Central memory CD8-positive, alpha-beta T cell (primary cell): ENCODE results near the gene PCNX2.
"Not testable (repeated sequence)": the region's sequence is repeated elsewhere in the genome, so short reads cannot be mapped to it uniquely, and the experiment has no call there.

Experiments used
- ATAC-seq: fragments of 150-1000 bp; cut with Tn5 transposase; replicated peaks from 2 replicates; pipeline ENCODE4 v1.10.0; 2022; ENCODE audit warnings: mild to moderate bottlenecking, moderate FRiP score, moderate number of reproducible peaks; ENCODE audit not compliant: poor library complexity, severe bottlenecking; ENCODE audit errors: extremely low read depth
- DNase-seq, 2 donors: peaks; one replicate each; pipeline ENCODE4 v3.0.0; 2021; ENCODE audit warnings: low spot score in 2 of 2
- H3K27ac Mint-ChIP-seq: one replicate; pipeline ENCODE4 v1.8.0; 2022; ENCODE audit warnings: low read depth, mild to moderate bottlenecking, moderate library complexity, mixed read lengths
- H3K27me3 Mint-ChIP-seq: one replicate; pipeline ENCODE4 v1.8.0; 2022; ENCODE audit warnings: mixed read lengths
- H3K36me3 Mint-ChIP-seq: one replicate; pipeline ENCODE4 v1.8.0; 2022; ENCODE audit warnings: mild to moderate bottlenecking, moderate library complexity, mixed read lengths; ENCODE audit not compliant: insufficient read depth
- H3K4me1 Mint-ChIP-seq: one replicate; pipeline ENCODE4 v1.8.0; 2022; ENCODE audit warnings: mixed read lengths
- H3K4me3 Mint-ChIP-seq: one replicate; pipeline ENCODE4 v1.8.0; 2022; ENCODE audit warnings: mild to moderate bottlenecking, moderate library complexity, mixed read lengths
- H3K9me3 Mint-ChIP-seq: one replicate; pipeline ENCODE4 v1.8.0; 2022; ENCODE audit warnings: mixed read lengths

The PCNX2 gene

GRCh38 chr1:233157245-233157644 lies 138.3 kb downstream of the PCNX2 start:
- DNase-seq (no peak), ATAC-seq (no peak)
- Mint-ChIP-seq H3K9me3 (no peaks in the 10 kb centered on the region), H3K36me3 (peaks cover 16% of the 10 kb centered on the region), H3K4me1 (no peaks in the 10 kb centered on the region), H3K27ac (no peak overlapping the region), H3K4me3 (no peak overlapping the region), H3K27me3 (no peaks in the 10 kb centered on the region)

DNA sequence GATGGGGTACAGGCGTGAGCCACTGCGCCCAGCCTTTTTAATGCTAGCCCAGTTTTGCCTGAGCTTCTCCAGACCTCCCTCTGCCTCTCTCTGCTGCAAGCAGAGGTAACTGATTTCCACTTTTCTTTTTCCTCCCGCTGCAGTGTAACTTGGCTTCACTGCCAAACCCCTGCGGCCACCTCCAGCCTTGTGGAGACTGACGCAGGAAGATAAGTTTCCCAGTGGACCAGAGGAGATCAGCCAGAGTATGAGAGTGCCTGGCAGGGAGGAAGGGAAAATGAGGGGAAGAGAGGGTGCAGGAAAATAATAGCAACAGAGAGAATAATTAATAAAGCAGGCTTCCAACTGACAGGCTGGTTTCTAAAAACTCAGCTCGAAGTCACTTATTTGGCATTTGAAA lies 143.7 kb downstream of the PCNX2 start:
- H3K27ac Mint-ChIP-seq: no peak overlapping the region
- H3K36me3 Mint-ChIP-seq: peaks cover 5% of the 10 kb centered on the region

GRCh38 chr1:233144434-233144833 lies 151.1 kb downstream of the PCNX2 start:
- Mint-ChIP-seq H3K4me1 (peaks cover 7% of the 10 kb centered on the region), H3K36me3 (peaks cover 7% of the 10 kb centered on the region), H3K27ac (peak overlapping the region; percentile 49), H3K4me3 (no peak overlapping the region), H3K9me3 (no peaks in the 10 kb centered on the region), H3K27me3 (no peaks in the 10 kb centered on the region)
- ATAC-seq (no peak), DNase-seq (no peak)

More for the DNA sequence above, 143.7 kb downstream of the PCNX2 start:
- Mint-ChIP-seq H3K27me3 (no peaks in the 10 kb centered on the region), H3K9me3 (no peaks in the 10 kb centered on the region), H3K4me1 (no peaks in the 10 kb centered on the region), H3K4me3 (no peak overlapping the region)
- DNase-seq (no peak), ATAC-seq (no peak)

GRCh38 chr1:233143241-233143640 lies 152.3 kb downstream of the PCNX2 start:
- no peaks in the 10 kb centered on the region for H3K9me3 Mint-ChIP-seq
- peaks cover 9% of the 10 kb centered on the region for H3K36me3 Mint-ChIP-seq
- DNase-seq: no peak
- ATAC-seq: no peak
- H3K4me3 Mint-ChIP-seq: no peak overlapping the region
- H3K27me3 Mint-ChIP-seq: no peaks in the 10 kb centered on the region
- no peak overlapping the region for H3K27ac Mint-ChIP-seq
- H3K4me1 Mint-ChIP-seq: peaks cover 7% of the 10 kb centered on the region

- Mint-ChIP-seq H3K27me3 (no peaks in the 10 kb centered on the region), H3K9me3 (no peaks in the 10 kb centered on the region), H3K27ac (no peak overlapping the region), H3K4me3 (no peak overlapping the region), H3K4me1 (peaks cover 7% of the 10 kb centered on the region), H3K36me3 (peaks cover 9% of the 10 kb centered on the region)
- no peak for DNase-seq
- no peak for ATAC-seq
Measured at GRCh38 chr1:233140974-233141373, 154.6 kb downstream of the PCNX2 start.

DNA sequence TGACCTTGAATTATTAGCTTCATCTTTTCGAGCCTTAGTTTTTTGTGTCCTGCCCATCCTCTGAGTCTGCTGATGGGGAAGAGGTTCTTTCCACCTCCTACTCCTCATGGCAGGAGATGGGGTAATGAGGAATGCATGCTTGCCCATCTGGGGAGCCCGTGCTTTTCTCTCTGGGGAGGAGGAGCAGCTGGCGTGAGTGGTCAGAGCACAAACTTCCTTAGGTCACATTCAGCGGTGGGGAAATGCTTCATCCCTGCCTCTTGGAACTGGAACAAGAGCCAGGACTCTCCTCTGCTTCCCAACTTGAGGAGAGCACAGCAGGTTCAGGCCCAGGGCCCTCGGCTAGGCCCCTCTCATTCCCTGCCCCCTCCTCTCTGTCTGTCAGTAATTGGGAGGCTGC lies 155.0 kb downstream of the PCNX2 start:
- H3K27ac Mint-ChIP-seq: no peak overlapping the region
- no peak for ATAC-seq
- peaks cover 9% of the 10 kb centered on the region for H3K36me3 Mint-ChIP-seq
- peaks cover 7% of the 10 kb centered on the region for H3K4me1 Mint-ChIP-seq
- no peaks in the 10 kb centered on the region for H3K27me3 Mint-ChIP-seq
- H3K9me3 Mint-ChIP-seq: no peaks in the 10 kb centered on the region
- no peak overlapping the region for H3K4me3 Mint-ChIP-seq
- no peak for DNase-seq

GRCh38 chr1:233138788-233139585 lies 156.5 kb downstream of the PCNX2 start:
- DNase-seq: no peak
- H3K4me1 Mint-ChIP-seq: peaks cover 7% of the 10 kb centered on the region
- H3K4me3 Mint-ChIP-seq: no peak overlapping the region
- no peaks in the 10 kb centered on the region for H3K9me3 Mint-ChIP-seq
- H3K27me3 Mint-ChIP-seq: no peaks in the 10 kb centered on the region
- ATAC-seq: no peak
- peak overlapping the region; percentile 63 for H3K27ac Mint-ChIP-seq
- H3K36me3 Mint-ChIP-seq: peaks cover 15% of the 10 kb centered on the region

DNA sequence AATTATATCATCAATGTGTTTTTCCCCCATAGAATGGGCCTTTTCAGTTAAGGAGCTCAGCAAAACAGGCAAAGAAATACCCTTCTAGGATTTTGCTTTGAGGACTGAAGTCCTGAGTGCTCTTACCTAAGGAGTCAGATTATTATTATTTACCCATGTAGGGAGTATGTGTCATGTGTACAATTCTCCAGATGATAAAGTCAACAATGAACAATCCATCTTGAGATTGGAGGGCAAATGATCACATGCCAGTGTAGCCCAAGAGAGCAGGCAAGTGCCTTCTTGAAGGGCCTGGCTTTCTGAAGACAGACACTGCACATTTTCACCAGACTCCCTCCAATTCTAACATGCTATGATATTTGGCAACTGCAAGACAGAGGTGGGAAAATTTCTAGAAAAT lies 159.7 kb downstream of the PCNX2 start:
- peaks cover 30% of the 10 kb centered on the region for H3K36me3 Mint-ChIP-seq
- H3K4me1 Mint-ChIP-seq: no peaks in the 10 kb centered on the region
- DNase-seq: no peak
- H3K4me3 Mint-ChIP-seq: no peak overlapping the region
- no peak for ATAC-seq
- H3K27ac Mint-ChIP-seq: no peak overlapping the region
- no peaks in the 10 kb centered on the region for H3K9me3 Mint-ChIP-seq
- no peaks in the 10 kb centered on the region for H3K27me3 Mint-ChIP-seq

- no peaks in the 10 kb centered on the region for H3K4me1 Mint-ChIP-seq
- no peak overlapping the region for H3K27ac Mint-ChIP-seq
- H3K27me3 Mint-ChIP-seq: no peaks in the 10 kb centered on the region
- no peaks in the 10 kb centered on the region for H3K9me3 Mint-ChIP-seq
- no peak overlapping the region for H3K4me3 Mint-ChIP-seq
- H3K36me3 Mint-ChIP-seq: peaks cover 28% of the 10 kb centered on the region
- ATAC-seq (no peak), DNase-seq (no peak)
Measured at GRCh38 chr1:233132445-233132844, 163.1 kb downstream of the PCNX2 start.

DNA sequence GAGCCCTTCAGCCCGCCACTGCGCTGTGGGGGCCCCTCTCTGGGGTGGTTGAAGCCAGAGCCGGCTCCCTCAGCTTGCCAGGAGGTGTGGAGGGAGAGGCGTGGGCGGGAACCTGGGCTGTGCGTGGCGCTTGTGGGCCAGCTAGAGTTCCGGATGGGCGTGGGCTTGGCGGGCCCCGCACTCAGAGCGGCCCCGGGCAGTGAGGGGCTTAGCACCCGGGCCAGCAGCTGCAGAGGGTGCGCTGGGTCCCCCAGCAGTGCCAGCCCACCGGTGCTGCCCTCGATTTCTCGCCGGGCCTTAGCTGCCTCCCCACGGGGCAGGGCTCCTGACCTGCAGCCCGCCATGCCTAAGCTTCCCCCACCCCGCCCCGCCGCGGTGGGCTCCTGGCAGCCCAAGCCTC lies 166.5 kb downstream of the PCNX2 start:
- not testable (repeated sequence) for H3K27ac Mint-ChIP-seq, H3K27me3 Mint-ChIP-seq, DNase-seq, H3K4me1 Mint-ChIP-seq, ATAC-seq, H3K4me3 Mint-ChIP-seq, H3K9me3 Mint-ChIP-seq
- peaks cover 19% of the 10 kb centered on the region for H3K36me3 Mint-ChIP-seq

- H3K4me1 Mint-ChIP-seq: no peaks in the 10 kb centered on the region
- no peak overlapping the region for H3K27ac Mint-ChIP-seq
- H3K4me3 Mint-ChIP-seq: no peak overlapping the region
- DNase-seq (no peak), ATAC-seq (no peak)
- no peaks in the 10 kb centered on the region for H3K9me3 Mint-ChIP-seq
- peaks cover 8% of the 10 kb centered on the region for H3K36me3 Mint-ChIP-seq
- H3K27me3 Mint-ChIP-seq: no peaks in the 10 kb centered on the region
Measured at GRCh38 chr1:233127157-233127556, 168.4 kb downstream of the PCNX2 start.

- ATAC-seq (no peak), DNase-seq (no peak)
- Mint-ChIP-seq H3K36me3 (peaks cover 2% of the 10 kb centered on the region), H3K27ac (no peak overlapping the region), H3K4me3 (no peak overlapping the region), H3K27me3 (no peaks in the 10 kb centered on the region), H3K9me3 (no peaks in the 10 kb centered on the region), H3K4me1 (peaks cover 4% of the 10 kb centered on the region)
Measured at GRCh38 chr1:233122779-233123178, 172.7 kb downstream of the PCNX2 start.

GRCh38 chr1:233121947-233122559 lies 173.5 kb downstream of the PCNX2 start:
- ATAC-seq (no peak), DNase-seq (no peak)
- Mint-ChIP-seq H3K4me3 (no peak overlapping the region), H3K27me3 (no peaks in the 10 kb centered on the region), H3K36me3 (peaks cover 2% of the 10 kb centered on the region), H3K27ac (no peak overlapping the region), H3K9me3 (no peaks in the 10 kb centered on the region), H3K4me1 (peaks cover 4% of the 10 kb centered on the region)
